Hematopoietic multipotent progenitor cell treated with erythropoietin and hydrocortisone succinate and interleukin-3 and kit ligand, for 6 days (in vitro differentiated cells): ENCODE data around the gene TGFBR2.

ENCODE experiments used
- DNase-seq: peaks from one replicate; pipeline ENCODE4 v3.0.0-alpha.2; 2015

Gene TGFBR2

DNA sequence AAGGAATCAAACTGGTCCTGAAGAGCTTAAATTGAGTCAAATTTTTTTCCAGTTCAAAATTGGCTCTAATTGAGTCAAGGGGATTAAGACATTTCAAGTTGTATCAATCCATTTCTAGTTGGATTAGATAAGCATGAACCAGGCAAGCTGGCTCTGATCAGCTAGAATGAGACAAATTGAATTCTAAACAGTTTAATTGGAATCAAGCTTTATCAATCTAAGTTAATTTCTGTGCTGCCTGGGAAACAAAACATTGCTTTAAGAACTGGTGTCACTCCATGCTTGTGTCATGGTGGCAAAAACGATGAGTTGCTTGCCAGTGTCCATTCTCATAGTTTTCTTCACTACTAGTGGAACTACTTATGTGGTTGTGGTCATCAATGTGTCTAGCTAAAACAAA lies 116.8 kb downstream of the TGFBR2 start:
- no peak for DNase-seq

DNA sequence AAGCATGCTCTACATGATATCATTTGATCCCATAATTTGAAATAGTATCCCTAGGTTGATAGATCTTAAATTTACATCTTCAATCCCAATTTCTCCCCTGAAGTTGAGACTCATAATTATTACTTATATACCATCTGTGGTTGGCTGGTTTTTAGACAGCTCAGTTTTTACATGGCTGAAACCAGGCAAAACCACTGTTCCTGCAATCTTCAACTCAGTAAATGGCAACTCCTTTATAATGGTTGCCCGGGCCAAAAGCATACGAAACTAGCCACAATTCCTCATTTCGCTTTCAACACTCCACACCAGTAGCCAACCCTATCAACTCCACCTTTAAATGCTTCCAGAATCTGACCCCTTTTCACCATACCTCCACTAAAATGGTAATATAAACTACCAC lies 118.5 kb downstream of the TGFBR2 start:
- DNase-seq: no peak

DNA sequence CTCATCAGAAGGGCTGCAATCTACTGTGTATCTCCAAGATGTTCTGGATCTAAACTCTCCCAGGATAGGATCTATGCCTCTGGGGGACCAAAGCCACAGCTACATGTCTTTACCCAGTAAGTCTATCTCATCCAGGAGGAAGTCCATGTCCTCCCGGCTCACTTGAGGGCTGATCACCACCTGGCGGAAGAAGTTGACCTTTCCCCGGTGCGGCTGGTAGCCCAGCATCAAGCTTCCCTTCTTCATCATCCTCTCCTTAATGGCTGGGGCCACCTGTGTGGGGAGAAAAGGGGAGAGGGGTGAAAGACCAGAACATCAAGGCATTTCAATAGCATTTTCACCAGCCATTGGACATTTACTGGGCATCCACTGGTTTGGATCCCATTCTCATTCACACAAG lies 121.7 kb downstream of the TGFBR2 start:
- DNase-seq: no peak

DNA sequence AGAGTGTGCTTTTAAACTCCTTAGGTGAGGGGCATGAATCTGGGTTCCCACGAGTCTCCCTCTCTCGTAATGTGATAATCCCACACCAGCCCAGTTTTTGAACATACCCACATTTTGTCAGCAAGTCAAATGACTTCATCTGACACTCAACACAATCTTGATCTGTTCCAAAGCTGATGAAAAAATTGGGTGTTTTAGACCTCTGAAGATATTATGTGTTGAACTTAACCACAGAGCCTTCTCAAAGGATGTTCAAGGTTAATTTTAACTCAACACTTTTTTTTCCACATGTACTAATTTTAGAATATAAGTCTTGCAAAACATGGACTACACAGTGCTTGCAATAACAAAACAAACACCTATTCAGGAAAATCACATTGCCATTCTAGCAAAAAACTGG lies 123.1 kb downstream of the TGFBR2 start:
- DNase-seq: no peak

DNA sequence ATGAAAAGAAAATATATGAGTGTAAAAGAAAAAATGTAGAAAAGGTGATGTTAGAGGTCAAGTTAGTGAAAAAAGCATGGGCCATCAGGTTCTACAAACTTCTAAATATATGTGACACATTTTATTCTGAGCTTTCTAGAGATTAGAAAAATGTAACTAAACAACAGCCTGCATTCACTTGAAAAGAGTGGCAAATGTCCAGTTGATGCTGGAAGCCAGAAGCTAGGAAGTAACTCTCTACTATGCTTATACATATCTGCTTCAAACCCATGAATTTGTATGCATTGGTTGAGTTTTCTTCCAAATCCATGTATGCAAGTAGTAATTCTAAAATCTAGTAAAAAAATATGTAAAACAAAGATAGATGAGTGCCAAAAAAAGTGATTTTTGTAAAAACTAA lies 123.5 kb downstream of the TGFBR2 start:
- no peak for DNase-seq

DNA sequence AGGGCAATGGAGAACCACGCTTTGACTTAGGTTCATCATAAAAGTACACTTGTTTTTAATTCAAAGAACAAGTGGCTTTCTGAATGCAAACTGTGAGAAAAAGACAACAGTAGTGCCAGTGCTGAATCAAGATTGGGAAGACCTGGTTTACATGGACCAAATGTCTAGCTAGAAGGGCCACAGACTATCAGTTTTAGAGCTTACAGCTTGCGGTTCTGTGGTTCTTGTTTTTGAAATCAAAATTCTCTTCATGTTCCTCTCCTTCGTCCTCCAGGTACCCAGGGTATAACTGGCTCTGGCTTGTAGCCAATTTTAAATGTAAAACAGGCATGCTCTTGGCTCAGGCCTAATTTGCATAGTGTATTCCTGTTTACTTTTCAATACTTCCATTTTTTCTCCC lies 124.6 kb downstream of the TGFBR2 start:
- DNase-seq: no peak

DNA sequence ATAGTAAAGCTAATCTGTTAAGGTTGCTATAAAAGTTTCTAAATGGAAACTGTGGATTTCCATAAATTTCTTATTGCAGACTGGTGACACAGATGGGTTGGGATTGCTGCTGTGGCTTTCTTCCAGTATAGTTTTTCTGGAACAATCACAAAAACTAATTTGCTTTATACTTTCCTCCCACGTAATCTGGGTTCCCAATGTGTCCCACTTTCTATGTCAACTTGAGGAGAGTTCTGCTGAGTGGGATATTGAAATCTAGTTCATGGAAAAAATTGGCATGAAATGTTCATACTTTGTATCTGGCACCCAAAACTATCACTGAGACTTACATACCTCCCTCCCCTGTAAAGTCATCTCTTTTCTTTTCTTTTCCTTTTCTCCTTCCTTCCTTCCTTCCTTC lies 126.8 kb downstream of the TGFBR2 start:
- DNase-seq: no peak

DNA sequence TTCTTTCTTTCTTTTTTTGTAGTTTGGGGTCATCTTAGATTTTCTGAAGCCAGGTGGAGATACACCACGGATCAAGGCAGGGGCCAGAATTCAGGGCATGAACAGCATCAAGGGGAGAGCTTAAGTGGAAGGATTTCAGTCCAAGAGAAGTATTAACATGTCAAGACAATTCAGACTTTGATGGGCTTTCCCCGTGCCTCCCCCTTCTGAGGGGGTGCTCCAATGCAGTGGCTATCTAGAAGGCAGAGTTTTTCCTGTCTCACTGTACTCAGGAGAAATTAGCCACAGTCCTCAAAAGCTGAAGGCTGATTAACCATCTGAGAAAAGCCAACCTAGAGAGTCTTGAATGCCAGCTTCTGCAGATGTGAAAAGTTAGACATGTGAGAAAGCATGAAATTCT lies 127.3 kb downstream of the TGFBR2 start:
- DNase-seq: no peak

DNA sequence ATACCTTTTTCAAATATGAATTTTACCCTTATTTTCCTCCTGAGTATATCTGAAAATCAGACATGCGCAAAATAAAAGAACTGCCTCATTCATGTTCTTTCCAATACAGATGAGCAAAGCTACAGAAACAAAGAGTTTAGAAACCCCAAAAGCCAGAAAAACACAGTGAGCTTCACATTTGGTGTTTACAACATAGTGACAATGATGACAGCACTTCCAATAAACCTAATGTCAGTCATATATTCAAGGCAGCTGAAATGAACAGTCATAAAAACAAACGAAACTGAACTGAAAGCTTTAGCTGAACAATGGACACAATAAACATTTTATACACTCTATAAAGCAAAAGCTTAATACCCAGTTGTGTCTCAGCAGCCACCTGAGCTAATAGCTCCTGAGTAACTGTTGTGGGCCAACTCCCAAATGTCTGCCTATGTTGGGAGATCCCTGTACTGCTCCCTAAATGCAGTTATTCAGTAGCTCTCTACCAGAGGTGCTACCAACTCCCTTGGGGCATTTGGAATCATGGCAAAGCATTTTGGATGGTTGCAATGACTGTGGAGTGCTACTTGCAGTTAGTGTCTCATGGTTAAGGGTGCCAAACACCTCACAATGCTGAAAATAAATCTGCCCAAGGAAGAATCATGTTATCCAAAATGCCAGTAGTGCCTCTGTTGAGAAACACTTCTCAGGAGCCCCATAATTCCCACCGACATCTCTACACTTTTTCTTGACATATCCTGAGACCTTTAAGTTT lies 131.5 kb downstream of the TGFBR2 start:
- DNase-seq: no peak

DNA sequence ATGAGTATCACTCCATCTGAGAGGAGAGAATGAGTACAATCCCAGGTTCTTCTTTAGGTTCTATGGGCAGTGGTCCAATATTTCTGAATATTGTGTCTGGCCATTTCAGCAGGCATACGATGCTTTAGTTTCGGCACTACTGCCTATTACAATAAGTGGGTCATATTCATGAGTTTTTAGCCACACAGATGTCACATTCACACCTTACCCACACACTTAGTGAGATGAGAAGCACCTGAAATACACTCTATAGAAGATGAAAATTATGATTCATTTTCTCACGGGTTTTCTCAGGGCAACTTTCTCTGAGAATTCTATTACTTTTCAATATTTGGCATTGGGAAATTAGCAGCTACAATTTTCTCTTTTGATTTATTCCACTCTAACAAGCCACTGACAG lies 132.2 kb downstream of the TGFBR2 start:
- no peak for DNase-seq

DNA sequence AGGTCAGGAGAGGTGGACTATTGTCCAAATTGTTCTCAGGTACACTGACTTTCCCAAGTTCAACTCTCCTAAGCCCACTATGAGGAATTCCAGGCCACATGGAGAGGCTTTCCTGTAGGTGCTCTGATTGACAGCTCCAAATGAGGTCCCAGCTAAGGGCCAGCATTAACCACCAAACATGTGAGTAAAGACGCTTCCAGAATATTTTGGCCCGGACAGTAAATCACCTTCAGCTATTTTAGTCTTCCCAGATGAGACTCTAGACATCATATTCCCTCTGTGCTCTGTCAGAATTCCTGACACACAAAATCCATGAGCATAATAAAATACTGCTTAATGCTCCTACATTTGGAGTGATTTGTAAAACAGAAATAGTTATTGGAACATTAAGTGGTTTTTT lies 135.5 kb downstream of the TGFBR2 start:
- no peak for DNase-seq

DNA sequence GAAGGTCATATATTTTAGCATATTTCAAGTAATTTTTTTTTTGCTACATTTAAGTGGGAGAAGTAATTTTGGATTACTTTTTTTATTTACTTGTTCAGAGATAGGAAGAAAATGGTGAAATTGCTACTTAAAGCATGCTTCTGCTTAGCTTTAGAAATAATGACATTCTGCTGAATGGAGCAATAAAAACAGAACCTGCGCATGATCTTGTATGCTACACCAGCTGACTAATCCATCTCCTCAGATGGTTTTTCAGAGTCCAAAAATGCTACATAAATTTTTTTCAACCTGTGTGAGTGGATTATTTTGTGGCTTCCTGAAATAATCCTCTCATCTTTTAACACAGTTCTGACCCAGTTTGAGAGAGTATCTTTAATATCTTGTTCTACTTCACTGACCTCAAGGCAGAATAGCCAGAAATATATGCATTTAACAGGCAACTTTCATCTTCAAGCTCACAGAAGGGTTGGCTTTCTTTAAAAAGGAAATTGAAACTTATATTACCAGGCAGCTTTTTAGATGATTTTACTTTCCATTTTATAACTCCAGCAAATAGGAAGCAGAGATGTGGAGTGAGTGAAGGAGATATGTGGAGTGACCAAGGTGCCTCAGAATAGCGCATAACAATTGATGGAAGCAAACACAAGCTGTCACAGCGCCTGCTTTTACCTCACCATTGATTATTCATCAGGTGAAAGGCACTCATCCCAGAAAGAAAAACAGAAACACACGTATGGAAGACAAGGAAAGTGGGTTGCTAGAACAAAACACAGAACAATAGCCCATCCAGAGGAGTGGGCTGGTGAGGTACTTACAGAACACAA lies 136.6 kb downstream of the TGFBR2 start:
- DNase-seq: no peak
